Mucosa of descending colon (tissue), 3 donors: ENCODE results near the gene SLC28A1. TPM values are rescaled to one million over a fixed set of nuclear protein-coding genes. Genes with fewer than 3 reads are reported as not detected.

ENCODE experiments used
- ATAC-seq: fragments of 200-7000 bp; cut with Tn5 transposase; one replicate; pipeline ENCODE4 v1.9.1; 2020; ENCODE audit warnings: mild to moderate bottlenecking, moderate library complexity
- DNase-seq, 3 donors: peaks; one replicate each; pipeline ENCODE4 v3.0.0-alpha.2; 2020
- H3K36me3 ChIP-seq: fragments of 200-600 bp; one replicate; pipeline ENCODE4 v1.8.0; 2021; ENCODE audit warnings: low read depth, mild to moderate bottlenecking
- H3K4me1 ChIP-seq: fragments of 200-600 bp; one replicate; pipeline ENCODE4 v1.8.0; 2021; ENCODE audit warnings: low read depth, mild to moderate bottlenecking
- H3K4me3 ChIP-seq: fragments of 200-600 bp; one replicate; pipeline ENCODE4 v1.8.0; 2021; ENCODE audit warnings: mild to moderate bottlenecking
- H3K9me3 ChIP-seq: fragments of 200-600 bp; one replicate; pipeline ENCODE4 v1.8.0; 2021; ENCODE audit warnings: mild to moderate bottlenecking
- intact Hi-C, 2 donors: fragments of 100-400 bp; cut with DNase I in 1 of 2; cut with micrococcal nuclease in 1 of 2; formaldehyde crosslinking; loops; one replicate each; pipeline versions ENCODE4 v1.11.0 to v1.11.1; 2022; cut with DNase I, micrococcal nuclease
- total RNA-seq, 3 donors: library from RNA; stranded (reverse); fragmentation: NEBNext Ultra II Directional in 2 of 3; extraction: Animal tissue kit (Norgen Biotek cat#: 25700) in 2 of 3; gene quantifications; one replicate each; pipeline versions ENCODE4 v1.2.1 to v1.2.4, GENCODE V29; 2021 to 2023
- TF ChIP-seq, protein P1 (sequence below): fragments of 200-600 bp; IDR thresholded peaks from one replicate; pipeline ENCODE4 v1.8.0; 2022; ENCODE audit warnings: antibody characterized with exemption, mild to moderate bottlenecking
- donor health status: DM: no; HTN: no; CAD: no; lungs with moderate emphysema.
- donor health status: DM: no; HTN: no; CAD: no.
- donor health status: DM: no; HTN: yes; CAD: no.

The SLC28A1 gene
- total RNA-seq, 3 donors from 2014 or later = not detected

DNA sequence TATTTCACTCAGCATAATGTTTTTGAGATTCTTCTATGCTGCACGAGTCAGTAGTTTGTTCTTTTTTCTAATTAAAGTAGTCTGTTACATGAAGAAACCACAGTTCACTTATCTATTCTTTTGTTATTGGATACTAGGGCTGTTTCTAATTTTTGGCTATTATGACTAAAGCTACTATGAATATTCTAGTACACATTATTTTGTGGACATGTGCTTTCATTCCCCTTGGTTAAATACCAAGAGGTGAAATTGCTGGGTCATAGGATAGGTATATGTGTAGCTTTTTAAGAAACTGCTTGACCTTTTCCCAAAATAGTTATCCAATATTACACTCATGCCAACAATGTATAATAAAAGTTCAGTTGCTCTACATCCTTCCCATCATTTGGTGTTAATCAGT is 106.0 kb downstream of the SLC28A1 start:
- Histone ChIP-seq H3K4me1 (peaks cover 20% of the 10 kb centered on the region), H3K36me3 (no peaks in the 10 kb centered on the region), H3K9me3 (no peaks in the 10 kb centered on the region), H3K4me3 (no peak overlapping the region)
- DNase-seq = no peak
- no peak for ATAC-seq
- intact Hi-C loops = no loop called here
- TF ChIP-seq, protein P1, sequence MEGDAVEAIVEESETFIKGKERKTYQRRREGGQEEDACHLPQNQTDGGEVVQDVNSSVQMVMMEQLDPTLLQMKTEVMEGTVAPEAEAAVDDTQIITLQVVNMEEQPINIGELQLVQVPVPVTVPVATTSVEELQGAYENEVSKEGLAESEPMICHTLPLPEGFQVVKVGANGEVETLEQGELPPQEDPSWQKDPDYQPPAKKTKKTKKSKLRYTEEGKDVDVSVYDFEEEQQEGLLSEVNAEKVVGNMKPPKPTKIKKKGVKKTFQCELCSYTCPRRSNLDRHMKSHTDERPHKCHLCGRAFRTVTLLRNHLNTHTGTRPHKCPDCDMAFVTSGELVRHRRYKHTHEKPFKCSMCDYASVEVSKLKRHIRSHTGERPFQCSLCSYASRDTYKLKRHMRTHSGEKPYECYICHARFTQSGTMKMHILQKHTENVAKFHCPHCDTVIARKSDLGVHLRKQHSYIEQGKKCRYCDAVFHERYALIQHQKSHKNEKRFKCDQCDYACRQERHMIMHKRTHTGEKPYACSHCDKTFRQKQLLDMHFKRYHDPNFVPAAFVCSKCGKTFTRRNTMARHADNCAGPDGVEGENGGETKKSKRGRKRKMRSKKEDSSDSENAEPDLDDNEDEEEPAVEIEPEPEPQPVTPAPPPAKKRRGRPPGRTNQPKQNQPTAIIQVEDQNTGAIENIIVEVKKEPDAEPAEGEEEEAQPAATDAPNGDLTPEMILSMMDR = no peak

DNA sequence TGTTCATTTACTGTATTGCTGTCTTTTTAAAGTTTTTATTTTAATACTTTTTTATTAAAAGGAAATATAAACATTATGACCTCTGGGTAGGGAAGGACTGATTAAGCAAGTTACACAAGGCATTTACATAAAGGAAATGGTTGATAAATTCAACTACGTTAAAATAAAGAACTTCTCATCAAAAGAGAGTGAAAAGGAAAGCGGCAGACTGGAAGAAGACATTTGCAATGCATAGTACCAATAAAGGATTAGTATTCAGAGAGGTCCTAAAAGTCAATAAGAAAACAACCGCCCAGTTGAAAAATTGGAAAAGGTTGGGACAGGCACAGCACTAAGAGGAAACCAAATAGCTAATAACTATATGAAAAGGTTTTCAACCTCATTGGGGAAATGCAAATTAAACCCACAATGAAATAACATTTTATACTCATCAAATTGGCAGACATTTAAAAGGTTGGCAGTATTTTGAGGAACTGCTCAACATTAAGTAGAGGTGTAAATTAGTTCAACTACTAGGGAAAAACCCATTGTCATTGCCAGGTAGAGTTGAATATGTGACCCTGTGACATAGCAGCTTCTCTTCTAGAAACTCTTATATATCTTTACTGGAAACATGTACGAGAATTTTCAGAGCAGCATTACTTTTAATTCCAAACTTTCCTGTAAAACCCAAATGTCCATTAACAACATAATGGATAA is 106.7 kb downstream of the SLC28A1 start:
- intact Hi-C loops = no loop called here
- TF ChIP-seq, protein P1 = no peak
- Histone ChIP-seq H3K4me1 (peaks cover 19% of the 10 kb centered on the region), H3K36me3 (no peaks in the 10 kb centered on the region), H3K4me3 (no peak overlapping the region), H3K9me3 (no peaks in the 10 kb centered on the region)
- ATAC-seq (no peak), DNase-seq (no peak)

DNA sequence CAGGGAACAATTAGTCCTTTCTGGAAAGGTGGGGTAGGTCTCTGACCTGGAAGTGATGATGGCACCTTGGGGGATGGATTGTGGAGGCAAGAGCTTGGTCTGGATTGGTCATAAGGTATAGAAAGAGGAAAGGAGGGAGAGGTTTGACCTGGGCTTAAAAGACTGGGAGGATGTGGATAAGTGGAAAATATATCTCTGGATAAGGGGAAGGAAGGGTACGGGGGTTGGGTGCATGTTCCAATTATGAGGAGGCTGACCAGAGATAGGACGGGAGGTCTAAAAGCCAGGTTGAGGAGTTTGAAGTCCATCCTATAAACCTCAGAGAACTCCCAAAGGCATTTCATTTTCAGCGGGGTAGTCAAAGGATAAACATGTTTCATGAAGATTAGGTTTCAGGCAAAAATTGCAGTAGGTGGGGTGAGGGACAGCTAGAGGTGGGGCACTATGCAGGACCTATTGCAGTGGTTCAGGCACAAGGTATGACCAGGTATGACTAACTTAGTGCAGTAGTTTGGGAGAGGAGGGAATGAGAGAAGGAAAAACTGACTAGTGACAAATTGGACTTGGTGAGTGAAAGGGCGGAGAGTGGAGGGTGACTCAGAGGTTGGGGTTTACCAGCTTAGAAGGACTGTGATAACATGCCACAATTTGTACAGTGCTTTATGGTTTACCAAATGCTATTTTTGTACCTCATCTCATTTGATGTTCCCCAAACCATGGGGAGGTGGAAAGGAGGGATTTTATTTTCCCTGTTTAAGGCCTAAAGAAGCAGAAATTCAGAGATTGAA is 107.9 kb downstream of the SLC28A1 start:
- H3K36me3 ChIP-seq = no peaks in the 10 kb centered on the region
- no peaks in the 10 kb centered on the region for H3K9me3 ChIP-seq
- ATAC-seq (peak; percentile 97), DNase-seq (no peak)
- H3K4me1 ChIP-seq = peaks cover 20% of the 10 kb centered on the region
- no peak overlapping the region for H3K4me3 ChIP-seq
- intact Hi-C loops = no loop called here
- TF ChIP-seq, protein P1 = no peak

Other genes starting within 250 kb of the SLC28A1 start
- 10 to 100 TPM; 18.2 to 27.1 (median 24.9) TPM for gene WDR73, start 230.4 kb upstream of the SLC28A1 start, total RNA-seq
- gene NMB, start 226.5 kb upstream of the SLC28A1 start, total RNA-seq = 1 to 10 TPM; 1.5 to 4.0 (median 3.9) TPM
- gene SEC11A, start 168.5 kb upstream of the SLC28A1 start, total RNA-seq = 100 to 1,000 TPM; 112 to 143 (median 119) TPM
- 10 to 100 TPM; 29.4 to 35.3 (median 33.4) TPM for gene ZNF592, start 136.1 kb upstream of the SLC28A1 start, total RNA-seq
- gene ALPK3, start 67.3 kb upstream of the SLC28A1 start, total RNA-seq = 10 to 100 TPM in 1 of 3 donors, 1 to 10 TPM in 2; 1.3 to 15.3 (median 1.9) TPM
- gene PDE8A, start 97.2 kb downstream of the SLC28A1 start, total RNA-seq = 100 to 1,000 TPM in 1 of 3 donors, 10 to 100 TPM in 2; 79.7 to 117 (median 98.3) TPM